ENCODE results near the gene CCDC51.

DNA sequence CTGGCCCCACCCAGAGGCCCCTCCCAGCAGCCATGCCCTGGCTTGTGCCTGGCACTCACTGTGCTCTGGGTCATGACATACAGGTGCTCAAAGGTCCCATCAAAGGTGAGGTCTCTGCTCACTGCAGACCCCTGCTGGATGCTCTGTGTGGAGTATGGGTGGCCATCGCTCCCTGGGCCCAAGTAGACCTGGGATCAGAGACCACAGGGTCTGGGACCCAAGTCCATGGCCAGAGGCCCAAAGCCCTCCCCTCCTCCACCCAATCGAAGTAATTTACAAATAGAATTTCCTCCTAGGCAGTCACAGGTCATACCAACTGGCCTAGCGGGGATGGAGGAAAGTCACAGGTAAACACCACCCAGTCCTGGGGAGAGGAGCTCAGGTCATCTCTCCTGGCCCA is 17.6 kb downstream of the CCDC51 start:
- TF ChIP-seq, protein P1, sequence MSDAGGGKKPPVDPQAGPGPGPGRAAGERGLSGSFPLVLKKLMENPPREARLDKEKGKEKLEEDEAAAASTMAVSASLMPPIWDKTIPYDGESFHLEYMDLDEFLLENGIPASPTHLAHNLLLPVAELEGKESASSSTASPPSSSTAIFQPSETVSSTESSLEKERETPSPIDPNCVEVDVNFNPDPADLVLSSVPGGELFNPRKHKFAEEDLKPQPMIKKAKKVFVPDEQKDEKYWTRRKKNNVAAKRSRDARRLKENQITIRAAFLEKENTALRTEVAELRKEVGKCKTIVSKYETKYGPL (CRISPR knock-in tag; IDR thresholded peaks at IDR 0.05): no peak
- TF ChIP-seq, protein P2, sequence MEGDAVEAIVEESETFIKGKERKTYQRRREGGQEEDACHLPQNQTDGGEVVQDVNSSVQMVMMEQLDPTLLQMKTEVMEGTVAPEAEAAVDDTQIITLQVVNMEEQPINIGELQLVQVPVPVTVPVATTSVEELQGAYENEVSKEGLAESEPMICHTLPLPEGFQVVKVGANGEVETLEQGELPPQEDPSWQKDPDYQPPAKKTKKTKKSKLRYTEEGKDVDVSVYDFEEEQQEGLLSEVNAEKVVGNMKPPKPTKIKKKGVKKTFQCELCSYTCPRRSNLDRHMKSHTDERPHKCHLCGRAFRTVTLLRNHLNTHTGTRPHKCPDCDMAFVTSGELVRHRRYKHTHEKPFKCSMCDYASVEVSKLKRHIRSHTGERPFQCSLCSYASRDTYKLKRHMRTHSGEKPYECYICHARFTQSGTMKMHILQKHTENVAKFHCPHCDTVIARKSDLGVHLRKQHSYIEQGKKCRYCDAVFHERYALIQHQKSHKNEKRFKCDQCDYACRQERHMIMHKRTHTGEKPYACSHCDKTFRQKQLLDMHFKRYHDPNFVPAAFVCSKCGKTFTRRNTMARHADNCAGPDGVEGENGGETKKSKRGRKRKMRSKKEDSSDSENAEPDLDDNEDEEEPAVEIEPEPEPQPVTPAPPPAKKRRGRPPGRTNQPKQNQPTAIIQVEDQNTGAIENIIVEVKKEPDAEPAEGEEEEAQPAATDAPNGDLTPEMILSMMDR (CRISPR knock-in tag; IDR thresholded peaks at IDR 0.05): peak; percentile 61
- TF ChIP-seq ASH2L (IDR thresholded peaks at IDR 0.05; ENCODE audit: insufficient read length, low read depth, low read length): no peak
- no peak for TF ChIP-seq MEF2D (CRISPR knock-in tag; IDR thresholded peaks at IDR 0.05)
- TF ChIP-seq SIX1 (CRISPR knock-in tag; IDR thresholded peaks at IDR 0.05; ENCODE audit: borderline replicate concordance): no peak
- TF ChIP-seq SUZ12 (IDR thresholded peaks at IDR 0.05; ENCODE audit: low read depth, low read length): no peak
- TF ChIP-seq ZNF614 (CRISPR knock-in tag; IDR thresholded peaks at IDR 0.05; ENCODE audit: borderline replicate concordance): no peak
- TF ChIP-seq, protein P3, sequence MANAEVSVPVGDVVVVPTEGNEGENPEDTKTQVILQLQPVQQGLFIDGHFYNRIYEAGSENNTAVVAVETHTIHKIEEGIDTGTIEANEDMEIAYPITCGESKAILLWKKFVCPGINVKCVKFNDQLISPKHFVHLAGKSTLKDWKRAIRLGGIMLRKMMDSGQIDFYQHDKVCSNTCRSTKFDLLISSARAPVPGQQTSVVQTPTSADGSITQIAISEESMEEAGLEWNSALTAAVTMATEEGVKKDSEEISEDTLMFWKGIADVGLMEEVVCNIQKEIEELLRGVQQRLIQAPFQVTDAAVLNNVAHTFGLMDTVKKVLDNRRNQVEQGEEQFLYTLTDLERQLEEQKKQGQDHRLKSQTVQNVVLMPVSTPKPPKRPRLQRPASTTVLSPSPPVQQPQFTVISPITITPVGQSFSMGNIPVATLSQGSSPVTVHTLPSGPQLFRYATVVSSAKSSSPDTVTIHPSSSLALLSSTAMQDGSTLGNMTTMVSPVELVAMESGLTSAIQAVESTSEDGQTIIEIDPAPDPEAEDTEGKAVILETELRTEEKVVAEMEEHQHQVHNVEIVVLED (CRISPR knock-in tag; IDR thresholded peaks at IDR 0.05; ENCODE audit: borderline replicate concordance): no peak
- no peak for TF ChIP-seq USF2 (IDR thresholded peaks at IDR 0.05; ENCODE audit: low read depth, low read length)
- no peak for TF ChIP-seq USF2 (CRISPR knock-in tag; IDR thresholded peaks at IDR 0.05; ENCODE audit: borderline replicate concordance)
- no peak for TF ChIP-seq MYC (CRISPR knock-in tag; IDR thresholded peaks at IDR 0.05; ENCODE audit: borderline replicate concordance)
- TF ChIP-seq MAX (IDR thresholded peaks at IDR 0.05): no peak
- TF ChIP-seq ZNF652 (CRISPR knock-in tag; IDR thresholded peaks at IDR 0.05; ENCODE audit: borderline replicate concordance, low read depth): no peak
- TF ChIP-seq LBX2 (CRISPR knock-in tag; IDR thresholded peaks at IDR 0.05; ENCODE audit: borderline replicate concordance): no peak

All from HepG2 (cell line).